Liver (tissue), 9 donors: Measurements from ENCODE around the gene MED12. TPM values are rescaled to one million over a fixed set of nuclear protein-coding genes. Genes with fewer than 3 reads are reported as not detected.

Experiments
- DNase-seq: peaks from one replicate; pipeline ENCODE4 v3.0.0-alpha.2; 2017; ENCODE audit warnings: low spot score
- H3K27ac ChIP-seq, 2 donors: one replicate each; pipeline ENCODE4 v1.7.0; 2013; ENCODE audit warnings: inconsistent platforms in 2 of 2, low read length in 2 of 2, control low read depth in 1 of 2, low read depth in 1 of 2, mild to moderate bottlenecking in 1 of 2
- H3K27me3 ChIP-seq, 4 donors: one replicate each; pipeline versions ENCODE4 v1.6.1 to v1.7.0; 2013; ENCODE audit warnings: low read length in 3 of 4, inconsistent platforms in 1 of 4, mild to moderate bottlenecking in 1 of 4, moderate library complexity in 1 of 4; ENCODE audit not compliant: control insufficient read depth in 4 of 4, insufficient read depth in 4 of 4
- H3K36me3 ChIP-seq, 4 donors: one replicate each; pipeline versions ENCODE4 v1.6.1 to v1.7.0; 2013; ENCODE audit warnings: low read length in 3 of 4, mild to moderate bottlenecking in 3 of 4, low read depth in 1 of 4, moderate library complexity in 1 of 4; ENCODE audit not compliant: control insufficient read depth in 4 of 4, insufficient read depth in 3 of 4
- H3K4me1 ChIP-seq, 4 donors: one replicate each; pipeline versions ENCODE4 v1.6.1 to v1.7.0; 2013; ENCODE audit warnings: low read length in 3 of 4, mild to moderate bottlenecking in 3 of 4, moderate library complexity in 1 of 4; ENCODE audit not compliant: control insufficient read depth in 4 of 4, insufficient read depth in 4 of 4
- H3K4me3 ChIP-seq, 3 donors: one replicate each; pipeline versions ENCODE4 v1.6.1 to v1.7.0; 2013; ENCODE audit warnings: low read length in 3 of 3, control low read depth in 1 of 3, low read depth in 1 of 3, mild to moderate bottlenecking in 1 of 3
- H3K9ac ChIP-seq, 2 donors: one replicate each; pipeline ENCODE4 v1.7.0; 2013; ENCODE audit warnings: low read length in 2 of 2, mild to moderate bottlenecking in 2 of 2, moderate library complexity in 2 of 2, control low read depth in 1 of 2, low read depth in 1 of 2
- H3K9me3 ChIP-seq, 4 donors: one replicate each; pipeline versions ENCODE4 v1.6.1 to v1.7.0; 2013; ENCODE audit warnings: low read length in 3 of 4; ENCODE audit not compliant: control insufficient read depth in 4 of 4
- EGR1 ChIP-seq, 2 donors: IDR thresholded peaks; 2 replicates each; pipeline ENCODE4 v1.6.1; 2016 to 2018; ENCODE audit warnings: antibody characterized with exemption in 2 of 2, low read depth in 2 of 2
- FOXA1 ChIP-seq: IDR thresholded peaks from 2 replicates; pipeline ENCODE4 v1.6.1; 2016; ENCODE audit warnings: antibody characterized with exemption
- FOXA2 ChIP-seq: IDR thresholded peaks from 2 replicates; pipeline ENCODE4 v1.6.1; 2016; ENCODE audit warnings: antibody characterized with exemption
- GABPA ChIP-seq, 2 donors: IDR thresholded peaks in 1 of 2; conservative IDR thresholded peaks in 1 of 2; 2 replicates each; pipeline ENCODE4 v1.6.1; 2016; ENCODE audit warnings: antibody characterized with exemption in 2 of 2, mild to moderate bottlenecking in 1 of 2, moderate library complexity in 1 of 2
- HNF4A ChIP-seq, 2 donors: conservative IDR thresholded peaks; 2 replicates each; pipeline ENCODE4 v1.6.1; 2016; ENCODE audit warnings: antibody characterized with exemption in 2 of 2, mild to moderate bottlenecking in 2 of 2
- HNF4G ChIP-seq: IDR thresholded peaks from 2 replicates; pipeline ENCODE4 v1.6.1; 2016; ENCODE audit warnings: antibody characterized with exemption
- JUND ChIP-seq, 2 donors: IDR thresholded peaks; 2 replicates each; pipeline ENCODE4 v1.6.1; 2016; ENCODE audit warnings: antibody characterized with exemption in 2 of 2
- NR2F2 ChIP-seq: IDR thresholded peaks from 2 replicates; pipeline ENCODE4 v1.6.1; 2016; ENCODE audit warnings: antibody characterized with exemption
- RAD21 ChIP-seq, 2 donors: IDR thresholded peaks; 2 replicates each; pipeline ENCODE4 v1.6.1; 2016; ENCODE audit warnings: antibody characterized with exemption in 2 of 2, mild to moderate bottlenecking in 2 of 2
- SP1 ChIP-seq: IDR thresholded peaks from 2 replicates; pipeline ENCODE4 v1.6.1; 2018; ENCODE audit warnings: antibody characterized with exemption, mild to moderate bottlenecking
- TAF1 ChIP-seq: conservative IDR thresholded peaks from 2 replicates; pipeline ENCODE4 v1.6.1; 2016; ENCODE audit warnings: antibody characterized with exemption, mild to moderate bottlenecking
- YY1 ChIP-seq: IDR thresholded peaks from 2 replicates; pipeline ENCODE4 v1.6.1; 2016; ENCODE audit warnings: antibody characterized with exemption, mild to moderate bottlenecking
- WGBS: extraction: QIAGEN DNeasy Blood & Tissue Kit; methylation state at CpG from one replicate; pipeline ENCODE4 v1.1.7; 2013; 5-methylcytosine and 5-hydroxymethylcytosine counted together
- polyA plus RNA-seq, 2 donors: library from polyadenylated mRNA; stranded (reverse) in 1 of 2; unstranded in 1 of 2; fragments of 200-250 nt in 1 of 2; fragments of >200 nt in 1 of 2; fragmentation: Nextera tagmentation in 1 of 2; extraction: Ambion mirVana in 1 of 2; gene quantifications; one replicate each; pipeline versions ENCODE4 v1.2.1 to v1.2.3, GENCODE V29; 2013 to 2015
- total RNA-seq, 2 donors: library from RNA; depleted of rRNA; stranded (reverse); fragments of >200 nt; gene quantifications; one replicate each; pipeline ENCODE4 v1.2.3, GENCODE V29; 2014
- TF ChIP-seq, protein P1 (sequence below): IDR thresholded peaks from 2 replicates; pipeline ENCODE4 v1.6.1; 2016; ENCODE audit warnings: antibody characterized with exemption, mild to moderate bottlenecking
- TF ChIP-seq, protein P2 (sequence below): IDR thresholded peaks from 2 replicates; pipeline ENCODE4 v1.6.1; 2016; ENCODE audit warnings: antibody characterized with exemption
- TF ChIP-seq, protein P3 (sequence below): IDR thresholded peaks from 2 replicates; pipeline ENCODE4 v1.6.1; 2016; ENCODE audit warnings: antibody characterized with exemption
- TF ChIP-seq, protein P4 (sequence below): fragments of 150-350 bp; IDR thresholded peaks from 2 replicates; pipeline ENCODE4 v1.5.1; 2017; ENCODE audit warnings: improper control_type of control experiment, low read depth, low read length; ENCODE audit not compliant: missing input control
- TF ChIP-seq, protein P5 (sequence below): IDR thresholded peaks from 2 replicates; pipeline ENCODE4 v1.6.1; 2016; ENCODE audit warnings: antibody characterized with exemption
- donor health status: healthy.
- donor health status: healthy.
- donor health status: healthy.
- donor health status: healthy.
- donor health status: healthy.

Gene MED12
- total and polyA plus RNA-seq, 4 donors, result 3.2 to 25.6 (median 9.3) TPM

DNA sequence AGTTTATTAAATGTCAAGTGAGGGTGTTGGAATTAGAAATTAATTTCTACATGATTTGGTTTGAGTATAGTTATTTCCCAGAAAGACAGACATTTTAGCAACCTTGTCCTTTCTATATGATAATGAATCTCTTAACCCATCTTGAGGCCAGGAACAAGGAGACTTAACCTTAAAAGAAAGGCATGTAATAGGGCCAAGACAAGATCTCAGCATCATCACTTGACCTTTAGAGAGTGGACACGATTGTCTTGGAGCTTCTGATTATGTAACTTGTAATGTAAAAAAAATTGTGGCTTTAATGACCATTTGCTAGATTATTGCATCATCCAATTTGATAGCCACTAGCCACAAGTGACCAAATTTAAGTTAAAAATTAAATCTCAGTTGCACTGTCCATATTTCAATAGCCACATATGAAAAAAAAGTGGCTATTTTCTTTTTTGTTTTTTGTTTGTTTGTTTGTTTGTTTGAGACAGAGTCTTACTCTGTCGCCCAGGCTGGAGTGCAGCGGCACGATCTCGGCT lies 36.2 kb upstream of the MED12 start (continued):
- TF ChIP-seq, protein P1, sequence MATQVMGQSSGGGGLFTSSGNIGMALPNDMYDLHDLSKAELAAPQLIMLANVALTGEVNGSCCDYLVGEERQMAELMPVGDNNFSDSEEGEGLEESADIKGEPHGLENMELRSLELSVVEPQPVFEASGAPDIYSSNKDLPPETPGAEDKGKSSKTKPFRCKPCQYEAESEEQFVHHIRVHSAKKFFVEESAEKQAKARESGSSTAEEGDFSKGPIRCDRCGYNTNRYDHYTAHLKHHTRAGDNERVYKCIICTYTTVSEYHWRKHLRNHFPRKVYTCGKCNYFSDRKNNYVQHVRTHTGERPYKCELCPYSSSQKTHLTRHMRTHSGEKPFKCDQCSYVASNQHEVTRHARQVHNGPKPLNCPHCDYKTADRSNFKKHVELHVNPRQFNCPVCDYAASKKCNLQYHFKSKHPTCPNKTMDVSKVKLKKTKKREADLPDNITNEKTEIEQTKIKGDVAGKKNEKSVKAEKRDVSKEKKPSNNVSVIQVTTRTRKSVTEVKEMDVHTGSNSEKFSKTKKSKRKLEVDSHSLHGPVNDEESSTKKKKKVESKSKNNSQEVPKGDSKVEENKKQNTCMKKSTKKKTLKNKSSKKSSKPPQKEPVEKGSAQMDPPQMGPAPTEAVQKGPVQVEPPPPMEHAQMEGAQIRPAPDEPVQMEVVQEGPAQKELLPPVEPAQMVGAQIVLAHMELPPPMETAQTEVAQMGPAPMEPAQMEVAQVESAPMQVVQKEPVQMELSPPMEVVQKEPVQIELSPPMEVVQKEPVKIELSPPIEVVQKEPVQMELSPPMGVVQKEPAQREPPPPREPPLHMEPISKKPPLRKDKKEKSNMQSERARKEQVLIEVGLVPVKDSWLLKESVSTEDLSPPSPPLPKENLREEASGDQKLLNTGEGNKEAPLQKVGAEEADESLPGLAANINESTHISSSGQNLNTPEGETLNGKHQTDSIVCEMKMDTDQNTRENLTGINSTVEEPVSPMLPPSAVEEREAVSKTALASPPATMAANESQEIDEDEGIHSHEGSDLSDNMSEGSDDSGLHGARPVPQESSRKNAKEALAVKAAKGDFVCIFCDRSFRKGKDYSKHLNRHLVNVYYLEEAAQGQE, result no peak
- TF ChIP-seq, protein P2, sequence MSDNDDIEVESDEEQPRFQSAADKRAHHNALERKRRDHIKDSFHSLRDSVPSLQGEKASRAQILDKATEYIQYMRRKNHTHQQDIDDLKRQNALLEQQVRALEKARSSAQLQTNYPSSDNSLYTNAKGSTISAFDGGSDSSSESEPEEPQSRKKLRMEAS, result no peak
- TF ChIP-seq HNF4G, result no peak
- no peak for TF ChIP-seq JUND (IDR thresholded peaks at IDR 0.05)
- no peak for TF ChIP-seq HNF4A (conservative IDR thresholded peaks at IDR 0.05)
- TF ChIP-seq SP1, result no peak
- no peak for TF ChIP-seq YY1
- no peak for TF ChIP-seq FOXA2

DNA sequence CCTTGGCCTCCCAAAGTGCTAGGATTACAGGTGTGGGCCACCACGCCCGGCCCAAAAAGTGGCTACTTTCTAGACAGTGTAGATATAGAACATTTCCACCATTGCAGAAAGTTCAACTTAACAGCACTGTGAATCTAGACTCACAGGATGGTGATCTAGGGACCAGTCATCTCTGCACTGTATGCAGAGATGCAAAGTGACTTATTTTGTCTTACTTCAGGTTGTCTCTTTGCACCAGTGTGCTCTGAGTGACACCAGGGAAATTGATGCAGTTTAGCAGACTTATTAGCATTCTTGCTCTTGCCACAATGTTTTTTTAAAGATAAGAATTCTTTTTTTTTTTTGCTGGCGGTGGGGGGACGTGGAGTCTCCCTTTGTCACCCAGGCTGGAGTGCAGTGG lies 35.6 kb upstream of the MED12 start:
- TF ChIP-seq, protein P1, result no peak
- H3K9me3 ChIP-seq, result no peaks in the 10 kb centered on the region
- H3K4me3 ChIP-seq, result no peak overlapping the region
- WGBS, result 93% methylated on average over 4 of the region's 4 CpGs
- DNase-seq, result no peak
- H3K9ac ChIP-seq, result no peak overlapping the region
- no peaks in the 10 kb centered on the region for H3K27me3 ChIP-seq
- no peaks in the 10 kb centered on the region for H3K4me1 ChIP-seq
- H3K27ac ChIP-seq, result no peak overlapping the region
- no peaks in the 10 kb centered on the region for H3K36me3 ChIP-seq

DNA sequence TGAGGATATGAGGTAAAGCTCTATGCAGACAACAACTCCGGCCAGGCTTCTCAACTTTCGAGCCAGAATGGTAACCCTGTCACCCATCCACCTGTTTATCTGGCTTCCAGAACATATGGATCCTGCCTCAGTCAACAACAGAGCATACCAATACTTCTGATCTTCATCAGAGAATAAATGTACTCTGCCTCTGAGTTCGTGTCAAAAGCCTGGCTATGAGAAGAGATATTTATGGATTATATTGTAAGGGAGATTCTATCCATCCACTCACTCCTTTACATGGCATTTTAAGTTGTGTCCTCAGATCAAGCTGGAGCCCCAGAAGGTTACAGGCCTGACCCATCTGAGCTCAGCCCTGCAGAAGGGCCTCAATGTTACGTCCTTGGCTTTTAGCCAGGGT lies 32.5 kb upstream of the MED12 start:
- Histone ChIP-seq H3K27ac (no peak overlapping the region), H3K4me1 (no peaks in the 10 kb centered on the region), H3K9ac (no peak overlapping the region), H3K4me3 (no peak overlapping the region), H3K9me3 (no peaks in the 10 kb centered on the region), H3K36me3 (no peaks in the 10 kb centered on the region), H3K27me3 (no peaks in the 10 kb centered on the region)
- no peak for DNase-seq
- 79% methylated on average over 4 of the region's 4 CpGs for WGBS
- TF ChIP-seq, protein P3, sequence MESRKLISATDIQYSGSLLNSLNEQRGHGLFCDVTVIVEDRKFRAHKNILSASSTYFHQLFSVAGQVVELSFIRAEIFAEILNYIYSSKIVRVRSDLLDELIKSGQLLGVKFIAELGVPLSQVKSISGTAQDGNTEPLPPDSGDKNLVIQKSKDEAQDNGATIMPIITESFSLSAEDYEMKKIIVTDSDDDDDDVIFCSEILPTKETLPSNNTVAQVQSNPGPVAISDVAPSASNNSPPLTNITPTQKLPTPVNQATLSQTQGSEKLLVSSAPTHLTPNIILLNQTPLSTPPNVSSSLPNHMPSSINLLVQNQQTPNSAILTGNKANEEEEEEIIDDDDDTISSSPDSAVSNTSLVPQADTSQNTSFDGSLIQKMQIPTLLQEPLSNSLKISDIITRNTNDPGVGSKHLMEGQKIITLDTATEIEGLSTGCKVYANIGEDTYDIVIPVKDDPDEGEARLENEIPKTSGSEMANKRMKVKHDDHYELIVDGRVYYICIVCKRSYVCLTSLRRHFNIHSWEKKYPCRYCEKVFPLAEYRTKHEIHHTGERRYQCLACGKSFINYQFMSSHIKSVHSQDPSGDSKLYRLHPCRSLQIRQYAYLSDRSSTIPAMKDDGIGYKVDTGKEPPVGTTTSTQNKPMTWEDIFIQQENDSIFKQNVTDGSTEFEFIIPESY, result no peak
- TF ChIP-seq, protein P2, result no peak
- no peak for TF ChIP-seq TAF1
- no peak for TF ChIP-seq NR2F2
- TF ChIP-seq, protein P4, sequence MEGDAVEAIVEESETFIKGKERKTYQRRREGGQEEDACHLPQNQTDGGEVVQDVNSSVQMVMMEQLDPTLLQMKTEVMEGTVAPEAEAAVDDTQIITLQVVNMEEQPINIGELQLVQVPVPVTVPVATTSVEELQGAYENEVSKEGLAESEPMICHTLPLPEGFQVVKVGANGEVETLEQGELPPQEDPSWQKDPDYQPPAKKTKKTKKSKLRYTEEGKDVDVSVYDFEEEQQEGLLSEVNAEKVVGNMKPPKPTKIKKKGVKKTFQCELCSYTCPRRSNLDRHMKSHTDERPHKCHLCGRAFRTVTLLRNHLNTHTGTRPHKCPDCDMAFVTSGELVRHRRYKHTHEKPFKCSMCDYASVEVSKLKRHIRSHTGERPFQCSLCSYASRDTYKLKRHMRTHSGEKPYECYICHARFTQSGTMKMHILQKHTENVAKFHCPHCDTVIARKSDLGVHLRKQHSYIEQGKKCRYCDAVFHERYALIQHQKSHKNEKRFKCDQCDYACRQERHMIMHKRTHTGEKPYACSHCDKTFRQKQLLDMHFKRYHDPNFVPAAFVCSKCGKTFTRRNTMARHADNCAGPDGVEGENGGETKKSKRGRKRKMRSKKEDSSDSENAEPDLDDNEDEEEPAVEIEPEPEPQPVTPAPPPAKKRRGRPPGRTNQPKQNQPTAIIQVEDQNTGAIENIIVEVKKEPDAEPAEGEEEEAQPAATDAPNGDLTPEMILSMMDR, result no peak
- no peak for TF ChIP-seq YY1
- TF ChIP-seq FOXA1, result no peak
- no peak for TF ChIP-seq RAD21 (IDR thresholded peaks at IDR 0.05)
- no peak for TF ChIP-seq EGR1 (IDR thresholded peaks at IDR 0.05; ENCODE audit: low read depth in 2 of 2)
- no peak for TF ChIP-seq GABPA (IDR thresholded peaks at IDR 0.05 in 1 of 2, conservative IDR thresholded peaks at IDR 0.05 in 1 of 2)
- no peak for TF ChIP-seq JUND (IDR thresholded peaks at IDR 0.05)
- no peak for TF ChIP-seq HNF4G
- TF ChIP-seq, protein P5, sequence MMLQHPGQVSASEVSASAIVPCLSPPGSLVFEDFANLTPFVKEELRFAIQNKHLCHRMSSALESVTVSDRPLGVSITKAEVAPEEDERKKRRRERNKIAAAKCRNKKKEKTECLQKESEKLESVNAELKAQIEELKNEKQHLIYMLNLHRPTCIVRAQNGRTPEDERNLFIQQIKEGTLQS, result no peak
